PC-9 (cell line): ENCODE data around the gene RNH1.

Experiments used
- CTCF ChIP-seq: fragments of 200-600 bp; sonication (generic); conservative IDR thresholded peaks from 2 replicates; pipeline ENCODE4 v1.6.1; 2017; ENCODE audit warnings: mixed run types, antibody characterized with exemption, mild to moderate bottlenecking, moderate library complexity
- EZH2 ChIP-seq: fragments of 200-600 bp; sonication (generic); IDR thresholded peaks from 2 replicates; pipeline ENCODE4 v1.8.0; 2017; ENCODE audit warnings: antibody characterized with exemption, low read depth

GRCh38 chr11:528166-528814, 21.2 kb upstream of the RNH1 start:
- TF ChIP-seq CTCF: no peak
- TF ChIP-seq EZH2: no peak
